ENCODE results near the gene SNX6. TPM values are rescaled to one million over a fixed set of nuclear protein-coding genes. Genes with fewer than 3 reads are reported as not detected.

Gene SNX6
- total RNA-seq, 1 donor: 233 TPM

GRCh38 chr14:34596891-34597290, 33.1 kb downstream of the SNX6 start:
- no peak for DNase-seq (ENCODE audit: low read depth)
- no peak overlapping the region for H3K4me3 ChIP-seq (ENCODE audit: low read depth, low read length)
- TF ChIP-seq CTCF (IDR thresholded peaks at IDR 0.05; ENCODE audit: insufficient read depth, low read depth, low read length): no peak

- no peak for DNase-seq (ENCODE audit: low read depth)
- H3K4me3 ChIP-seq (ENCODE audit: low read depth, low read length): no peak overlapping the region
- TF ChIP-seq CTCF (IDR thresholded peaks at IDR 0.05; ENCODE audit: insufficient read depth, low read depth, low read length): no peak
Measured at GRCh38 chr14:34593740-34594375, 36.1 kb downstream of the SNX6 start.

GRCh38 chr14:34592623-34593022, 37.3 kb downstream of the SNX6 start:
- no peak for DNase-seq (ENCODE audit: low read depth)
- no peak for TF ChIP-seq CTCF (IDR thresholded peaks at IDR 0.05; ENCODE audit: insufficient read depth, low read depth, low read length)
- no peak overlapping the region for H3K4me3 ChIP-seq (ENCODE audit: low read depth, low read length)

GRCh38 chr14:34583525-34583924, 46.4 kb downstream of the SNX6 start:
- no peak for TF ChIP-seq CTCF (IDR thresholded peaks at IDR 0.05; ENCODE audit: insufficient read depth, low read depth, low read length)
- no peak overlapping the region for H3K4me3 ChIP-seq (ENCODE audit: low read depth, low read length)
- DNase-seq (ENCODE audit: low read depth): no peak

GRCh38 chr14:34582117-34582680, 47.7 kb downstream of the SNX6 start:
- TF ChIP-seq CTCF (IDR thresholded peaks at IDR 0.05; ENCODE audit: insufficient read depth, low read depth, low read length): no peak
- DNase-seq (ENCODE audit: low read depth): no peak
- no peak overlapping the region for H3K4me3 ChIP-seq (ENCODE audit: low read depth, low read length)

GRCh38 chr14:34580381-34580780, 49.6 kb downstream of the SNX6 start:
- no peak overlapping the region for H3K4me3 ChIP-seq (ENCODE audit: low read depth, low read length)
- no peak for DNase-seq (ENCODE audit: low read depth)
- TF ChIP-seq CTCF (IDR thresholded peaks at IDR 0.05; ENCODE audit: insufficient read depth, low read depth, low read length): no peak

- TF ChIP-seq CTCF (IDR thresholded peaks at IDR 0.05; ENCODE audit: insufficient read depth, low read depth, low read length): no peak
- DNase-seq (ENCODE audit: low read depth): no peak
Measured at GRCh38 chr14:34571771-34572170, 58.2 kb downstream of the SNX6 start.

More at GRCh38 chr14:34571771-34572170, 58.2 kb downstream of the SNX6 start:
- H3K4me3 ChIP-seq (ENCODE audit: low read depth, low read length): no peak overlapping the region

Data from fibroblast of villous mesenchyme (primary cell).